HUDEP-2 (cell line): ENCODE results near the gene STK11.

Experiments used
- DNase-seq, 76 experiments: peaks; one replicate each; lab custom pipeline; 2025; ENCODE audit not compliant: unreplicated experiment in 76 of 76; lab: John Stamatoyannopoulos, UW

Gene STK11

GRCh38 chr19:1248139-1248785, 42.7 kb downstream of the STK11 start, which contains the start of gene MIDN:
Gene MIDN, plus strand, starts transcription at chr19:1248583. Its CDS starts 1,714 bp downstream, at chr19:1250297.
- DNase-seq: peak in 63 of 76 experiments; percentile 39 to 95 (median 71)

- peak in 55 of 76 experiments; percentile 32 to 95 (median 75) for DNase-seq
Measured at GRCh38 chr19:1248786-1249297, 43.3 kb downstream of the STK11 start.

DNA sequence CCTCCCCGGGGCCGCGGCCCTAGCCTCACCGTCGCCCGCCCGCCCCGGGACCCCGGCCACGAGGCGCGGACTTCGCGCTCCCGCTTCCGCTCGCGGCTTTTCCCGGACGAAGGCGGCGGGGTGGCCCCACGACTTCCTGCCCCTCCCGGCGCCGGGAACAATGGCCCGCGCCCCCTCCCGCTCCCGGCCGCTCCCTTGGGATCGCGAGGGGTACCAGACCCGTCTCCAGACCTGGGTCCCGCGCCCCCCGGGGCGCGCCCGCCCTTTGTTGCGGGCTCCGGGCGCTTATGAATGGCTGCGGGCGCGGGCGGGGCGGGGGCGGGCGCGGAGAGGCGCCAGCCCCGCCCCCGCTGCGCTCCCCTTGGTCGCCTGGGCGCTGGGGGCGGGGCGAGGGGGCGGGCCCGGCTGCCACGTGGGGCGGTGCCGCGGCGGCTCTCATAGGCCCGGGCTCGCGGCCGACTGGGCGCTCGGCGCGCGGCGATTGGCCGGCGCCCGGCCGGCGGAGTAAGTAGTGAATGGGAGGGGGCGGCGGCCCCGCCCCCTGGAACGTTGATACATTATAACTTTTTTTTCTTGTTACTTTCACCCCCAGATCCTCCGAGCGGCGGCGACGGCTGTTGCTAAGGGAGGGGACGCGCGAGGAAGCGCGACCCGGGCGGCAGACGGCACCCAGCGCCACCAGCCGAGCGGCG, 43.9 kb downstream of the STK11 start:
- DNase-seq: peak in 72 of 76 experiments; percentile 52 to 98 (median 94)

GRCh38 chr19:1249990-1250436, 44.4 kb downstream of the STK11 start:
- DNase-seq: peak in 1 of 76 experiments; percentile 64

DNA sequence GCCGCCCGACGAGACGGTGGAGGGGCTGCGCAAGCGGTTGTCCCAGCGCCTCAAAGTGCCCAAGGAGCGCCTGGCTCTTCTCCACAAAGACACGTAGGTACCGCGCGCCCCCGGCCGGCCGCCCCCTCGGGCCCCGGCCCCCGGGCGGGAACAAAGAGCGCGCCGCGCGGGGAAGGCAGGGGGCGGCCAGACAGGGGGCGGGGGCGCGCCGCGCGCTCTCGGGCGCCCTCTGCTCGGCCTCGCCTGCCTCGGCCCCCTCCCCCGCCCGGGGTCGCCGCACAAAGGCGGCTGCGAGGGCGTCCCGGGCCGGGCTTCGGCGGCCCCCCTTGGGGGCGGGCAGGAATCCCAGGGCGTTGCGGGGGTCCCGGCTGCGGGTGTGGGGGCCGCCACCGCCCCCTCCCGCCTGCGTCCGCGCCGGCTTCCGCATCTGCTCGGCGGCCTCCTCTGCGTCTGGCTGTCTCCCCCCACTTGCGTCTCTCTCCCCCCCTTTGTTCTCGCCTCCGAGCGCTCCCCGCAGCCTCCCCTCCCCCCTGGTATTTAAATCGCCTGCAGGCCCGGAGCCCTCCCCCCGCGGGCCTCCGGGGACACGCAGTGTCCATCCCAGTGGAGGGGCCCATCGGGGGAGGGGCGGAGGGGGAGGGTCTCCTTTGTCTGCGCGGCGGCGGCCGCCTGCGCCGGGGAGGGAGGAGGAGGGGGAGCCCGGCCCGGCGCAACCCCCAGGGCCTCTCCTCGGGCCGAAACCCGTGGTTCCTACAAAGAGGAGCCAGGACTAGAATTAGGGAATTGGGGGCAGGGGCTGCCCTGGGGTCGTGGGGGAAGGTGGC, 45.1 kb downstream of the STK11 start:
- DNase-seq: peak in 31 of 76 experiments; percentile 19 to 59 (median 38)

- DNase-seq: peak in 59 of 76 experiments; percentile 25 to 83 (median 63)
Measured at GRCh38 chr19:1251330-1252220, 46.0 kb downstream of the STK11 start.

GRCh38 chr19:1252221-1252820, 46.7 kb downstream of the STK11 start:
- peak in 61 of 76 experiments; percentile 37 to 93 (median 72) for DNase-seq

DNA sequence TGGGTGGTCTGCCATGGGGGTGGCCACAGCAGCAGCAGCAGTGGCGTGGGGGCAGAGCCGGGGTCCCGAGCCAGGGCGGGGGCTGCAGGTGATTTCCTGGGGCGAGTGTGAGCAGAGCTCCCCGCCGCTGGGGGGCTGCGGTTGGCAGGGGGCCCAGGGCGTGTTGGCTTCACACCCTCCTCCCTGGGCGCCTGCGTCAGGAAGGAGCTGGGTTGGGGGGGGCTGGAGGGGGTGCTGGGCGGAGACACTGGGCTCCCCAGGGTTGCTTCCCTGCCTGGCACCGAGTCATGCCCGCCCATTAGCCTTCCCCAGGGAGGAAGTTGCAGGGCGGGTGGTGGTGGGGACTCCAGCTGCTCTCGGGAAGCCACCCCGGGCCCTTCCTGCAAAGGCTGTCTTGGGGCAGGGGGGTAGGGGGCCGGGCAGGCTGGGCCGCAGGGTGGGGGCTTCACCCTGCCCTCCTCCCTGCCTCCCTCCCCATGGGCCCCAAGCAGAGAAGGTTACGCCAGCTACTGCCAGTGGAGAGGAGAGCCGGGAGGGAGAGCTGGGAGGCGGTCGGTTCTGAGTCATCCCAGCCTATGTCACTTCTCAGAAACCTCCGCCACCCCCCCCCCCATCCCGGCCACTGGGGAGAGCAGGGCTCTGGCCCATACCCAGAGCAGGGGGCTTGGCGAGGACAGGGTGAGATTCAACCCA, 47.4 kb downstream of the STK11 start:
- DNase-seq: peak in 70 of 76 experiments; percentile 79 to 99 (median 93)

DNA sequence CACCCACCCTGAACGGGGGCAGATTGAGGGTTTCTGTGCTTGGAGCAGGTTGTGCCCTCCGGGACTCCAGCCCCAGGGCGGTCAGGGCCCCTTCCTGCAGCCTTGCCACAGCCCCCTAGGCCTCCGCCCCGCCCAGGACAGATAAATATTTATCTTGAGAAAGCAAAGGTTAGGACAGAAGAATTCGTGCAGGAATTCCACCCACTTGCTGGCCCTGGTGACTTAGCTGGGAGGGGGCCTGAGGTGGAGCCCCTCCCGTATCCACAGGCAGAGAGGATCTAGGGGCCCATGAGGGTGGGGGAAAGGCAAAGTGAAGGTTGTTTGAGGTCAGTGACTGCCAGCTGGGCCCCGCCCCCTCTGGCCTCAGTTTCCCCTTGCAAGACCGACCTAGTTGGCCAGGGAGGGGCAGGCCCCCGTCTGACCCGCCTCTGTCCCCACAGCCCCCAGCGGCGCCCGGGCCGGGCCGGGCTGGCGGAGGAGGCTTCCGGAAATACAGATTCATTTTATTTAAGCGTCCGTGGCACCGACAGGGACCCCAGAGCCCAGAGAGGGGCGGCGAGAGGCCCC, 48.0 kb downstream of the STK11 start:
- DNase-seq: peak in 7 of 76 experiments; percentile 63 to 91 (median 89)

GRCh38 chr19:1254081-1254527, 48.5 kb downstream of the STK11 start:
- no peak for DNase-seq

- DNase-seq: no peak
Measured at GRCh38 chr19:1254530-1255185, 49.1 kb downstream of the STK11 start.

- no peak for DNase-seq
Measured at GRCh38 chr19:1255186-1256161, 49.9 kb downstream of the STK11 start.

- no peak for DNase-seq
Measured at GRCh38 chr19:1256646-1257474, 51.3 kb downstream of the STK11 start.

- no peak for DNase-seq
Measured at GRCh38 chr19:1257475-1258162, 52.0 kb downstream of the STK11 start.

GRCh38 chr19:1258163-1258492, 52.5 kb downstream of the STK11 start:
- no peak for DNase-seq
